ENCODE results near the gene SLFN12L.

DNA sequence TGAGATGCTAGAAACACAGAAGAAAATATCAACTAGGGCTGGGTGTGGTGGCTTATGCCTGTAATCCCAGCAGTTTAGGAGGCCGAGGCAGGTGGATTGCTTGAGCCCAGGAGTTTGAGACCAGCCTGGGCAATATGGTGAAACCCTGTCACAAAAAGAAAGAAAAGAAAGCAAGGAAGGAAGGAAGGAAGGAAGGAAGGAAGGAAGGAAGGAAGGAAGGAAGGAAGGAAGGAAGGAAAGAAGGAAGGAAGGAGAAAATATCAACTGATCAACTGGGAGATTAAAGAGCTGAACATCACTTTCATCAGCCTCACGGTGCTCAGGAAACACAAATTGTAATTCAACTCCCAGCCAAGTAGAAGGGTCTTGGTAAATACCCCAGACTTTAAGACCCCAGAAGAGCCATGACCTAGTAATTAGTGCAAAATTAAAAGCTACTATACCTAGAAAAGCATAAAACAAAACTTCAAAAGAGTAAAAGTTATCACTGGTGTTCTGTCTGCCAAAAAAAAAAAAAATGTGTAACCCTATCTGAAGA, 61.1 kb downstream of the SLFN12L start:
- TF ChIP-seq, protein P1, sequence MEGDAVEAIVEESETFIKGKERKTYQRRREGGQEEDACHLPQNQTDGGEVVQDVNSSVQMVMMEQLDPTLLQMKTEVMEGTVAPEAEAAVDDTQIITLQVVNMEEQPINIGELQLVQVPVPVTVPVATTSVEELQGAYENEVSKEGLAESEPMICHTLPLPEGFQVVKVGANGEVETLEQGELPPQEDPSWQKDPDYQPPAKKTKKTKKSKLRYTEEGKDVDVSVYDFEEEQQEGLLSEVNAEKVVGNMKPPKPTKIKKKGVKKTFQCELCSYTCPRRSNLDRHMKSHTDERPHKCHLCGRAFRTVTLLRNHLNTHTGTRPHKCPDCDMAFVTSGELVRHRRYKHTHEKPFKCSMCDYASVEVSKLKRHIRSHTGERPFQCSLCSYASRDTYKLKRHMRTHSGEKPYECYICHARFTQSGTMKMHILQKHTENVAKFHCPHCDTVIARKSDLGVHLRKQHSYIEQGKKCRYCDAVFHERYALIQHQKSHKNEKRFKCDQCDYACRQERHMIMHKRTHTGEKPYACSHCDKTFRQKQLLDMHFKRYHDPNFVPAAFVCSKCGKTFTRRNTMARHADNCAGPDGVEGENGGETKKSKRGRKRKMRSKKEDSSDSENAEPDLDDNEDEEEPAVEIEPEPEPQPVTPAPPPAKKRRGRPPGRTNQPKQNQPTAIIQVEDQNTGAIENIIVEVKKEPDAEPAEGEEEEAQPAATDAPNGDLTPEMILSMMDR (IDR thresholded peaks at IDR 0.05; ENCODE audit: low read depth, low read length): no peak
- TF ChIP-seq EZH2phosphoT487 (IDR thresholded peaks at IDR 0.05; ENCODE audit: low read depth): no peak
